Measurements from ENCODE around the gene MICB.

The MICB gene

DNA sequence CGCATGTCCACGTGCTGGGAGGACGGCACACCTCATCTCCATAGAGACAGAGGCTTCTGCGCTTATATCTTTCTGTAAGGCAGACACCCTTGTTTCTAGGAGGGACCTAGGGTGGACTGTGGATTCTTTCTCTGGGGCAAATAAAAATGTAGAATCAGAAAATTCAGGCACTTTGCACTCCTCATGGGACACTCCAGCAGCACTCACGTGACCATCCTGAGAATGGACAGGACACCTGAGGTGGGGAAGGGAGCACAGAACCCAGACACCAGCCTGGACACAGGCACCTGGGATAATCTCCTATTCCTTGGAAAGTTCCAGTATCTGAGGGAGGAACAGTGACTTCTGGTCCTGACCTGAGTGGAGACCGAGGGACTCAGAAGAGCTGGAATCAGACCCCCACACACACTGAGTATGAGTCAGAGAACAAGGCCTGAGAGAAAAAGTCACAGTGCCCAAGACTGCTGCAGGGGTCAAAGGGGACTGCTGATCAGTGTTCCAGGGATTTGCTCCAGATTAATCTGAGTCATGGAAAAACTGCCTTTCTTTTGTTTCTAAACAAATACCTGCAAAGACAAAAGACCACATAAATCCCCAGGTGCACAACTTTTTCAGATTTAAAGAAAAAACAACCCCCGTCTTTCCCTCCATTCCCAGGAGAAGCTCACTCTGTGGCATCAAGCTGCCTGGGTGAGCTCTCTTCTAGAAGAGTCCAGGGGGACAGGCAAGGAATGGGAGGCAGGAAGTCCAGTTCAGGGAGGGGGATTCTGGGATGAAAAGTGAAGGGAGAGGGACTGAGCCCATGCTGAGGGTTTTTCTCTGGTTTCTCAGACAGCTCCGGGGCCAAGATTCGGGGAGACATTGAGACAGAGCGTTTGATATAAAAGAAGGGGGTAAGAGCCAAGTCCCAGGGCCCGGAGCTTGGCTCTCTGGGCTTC, 35.6 kb upstream of the MICB start:
- no peak overlapping the region for H3K4me3 ChIP-seq (ENCODE audit: low read length)
- DNase-seq (ENCODE audit: low read depth), result no peak
- TF ChIP-seq CTCF (IDR thresholded peaks at IDR 0.05; ENCODE audit: insufficient read depth, low read depth, low read length, missing control alignments), result no peak

GRCh38 chr6:31462964-31463870, 34.7 kb upstream of the MICB start:
- peak overlapping the region; percentile 44 for H3K4me3 ChIP-seq (ENCODE audit: low read length)
- DNase-seq (ENCODE audit: low read depth), result peak; percentile 93
- TF ChIP-seq CTCF (IDR thresholded peaks at IDR 0.05; ENCODE audit: insufficient read depth, low read depth, low read length, missing control alignments), result no peak

DNA sequence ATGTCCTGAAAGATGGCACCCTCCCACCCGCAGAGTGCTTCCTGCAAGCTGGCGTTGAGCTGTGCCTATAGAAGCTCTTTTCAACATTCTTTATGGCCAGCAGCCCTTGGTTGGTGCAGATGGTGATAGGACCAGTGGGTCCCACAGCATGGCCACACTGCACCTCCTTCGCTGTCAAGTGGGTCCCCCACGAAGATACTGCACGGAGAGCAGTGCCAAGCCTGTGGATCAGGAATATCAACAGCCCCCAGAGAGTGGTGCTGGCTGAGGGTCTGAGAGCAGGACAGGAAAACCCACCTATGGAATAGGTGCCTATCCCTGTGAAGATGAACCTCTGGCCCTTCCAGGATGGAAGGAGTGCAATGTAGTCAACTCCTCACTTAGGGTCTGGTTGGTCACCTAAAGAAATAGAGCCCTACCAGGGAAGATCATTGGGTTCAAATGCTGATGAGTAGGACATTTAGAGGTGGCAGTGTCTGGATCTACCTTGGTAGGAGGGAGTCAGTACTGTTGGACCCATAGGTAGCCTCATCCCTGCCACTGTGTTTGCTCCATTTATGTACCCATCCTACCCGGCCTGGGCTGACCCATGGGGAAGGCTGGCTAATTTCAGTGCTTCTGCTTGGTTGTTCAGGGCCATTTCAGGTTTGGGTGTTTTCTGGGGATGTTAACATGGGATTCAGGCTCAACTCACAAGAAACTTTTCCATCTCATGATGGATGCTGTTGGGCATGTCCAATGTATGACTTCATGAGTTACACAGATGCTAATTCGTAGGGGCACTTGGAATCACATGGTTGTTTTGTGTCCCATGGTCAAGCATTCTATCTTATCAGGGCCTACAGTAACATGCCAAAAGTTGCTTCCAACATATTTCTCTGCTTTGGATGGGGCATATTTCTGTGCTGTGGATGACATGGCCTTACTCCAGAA, 33.4 kb upstream of the MICB start:
- TF ChIP-seq CTCF (IDR thresholded peaks at IDR 0.05; ENCODE audit: insufficient read depth, low read depth, low read length, missing control alignments), result no peak
- no peak for DNase-seq (ENCODE audit: low read depth)
- no peak overlapping the region for H3K4me3 ChIP-seq (ENCODE audit: low read length)

GRCh38 chr6:31465185-31465536, 32.8 kb upstream of the MICB start:
- no peak for DNase-seq (ENCODE audit: low read depth)
- no peak for TF ChIP-seq CTCF (IDR thresholded peaks at IDR 0.05; ENCODE audit: insufficient read depth, low read depth, low read length, missing control alignments)

GRCh38 chr6:31465718-31466117, 32.2 kb upstream of the MICB start:
- TF ChIP-seq CTCF (IDR thresholded peaks at IDR 0.05; ENCODE audit: insufficient read depth, low read depth, low read length, missing control alignments), result no peak
- DNase-seq (ENCODE audit: low read depth), result no peak
- no peak overlapping the region for H3K4me3 ChIP-seq (ENCODE audit: low read length)

More at GRCh38 chr6:31465185-31465536, 32.8 kb upstream of the MICB start:
- no peak overlapping the region for H3K4me3 ChIP-seq (ENCODE audit: low read length)

- no peak for TF ChIP-seq CTCF (IDR thresholded peaks at IDR 0.05; ENCODE audit: insufficient read depth, low read depth, low read length, missing control alignments)
- H3K4me3 ChIP-seq (ENCODE audit: low read length), result no peak overlapping the region
- no peak for DNase-seq (ENCODE audit: low read depth)
Observed at GRCh38 chr6:31466466-31466865, 31.5 kb upstream of the MICB start.
